GM21717 (cell line): Measurements from ENCODE around the gene KCNJ6.
"Not testable (repeated sequence)": the region's sequence is repeated elsewhere in the genome, so short reads cannot be mapped to it uniquely, and the experiment has no call there.

ENCODE experiments used
- ATAC-seq: cut with Tn5 transposase; IDR thresholded peaks from one replicate; pipeline ENCODE4 v1.9.1; 2021; ENCODE audit warnings: mild to moderate bottlenecking, moderate library complexity; ENCODE audit not compliant: unreplicated experiment

The KCNJ6 gene

GRCh38 chr21:37622755-37623154, 293.5 kb downstream of the KCNJ6 start:
- ATAC-seq = no peak

- ATAC-seq = no peak
These were observed 295.9 kb downstream of the KCNJ6 start for GRCh38 chr21:37620401-37620800.

GRCh38 chr21:37619464-37619974, 296.7 kb downstream of the KCNJ6 start:
- no peak for ATAC-seq

- ATAC-seq = no peak
These were observed 298.2 kb downstream of the KCNJ6 start for GRCh38 chr21:37618081-37618480.

GRCh38 chr21:37615962-37616361, 300.3 kb downstream of the KCNJ6 start:
- no peak for ATAC-seq

GRCh38 chr21:37614351-37614875, 301.8 kb downstream of the KCNJ6 start:
- ATAC-seq = no peak

GRCh38 chr21:37607081-37607480, 309.2 kb downstream of the KCNJ6 start:
- no peak for ATAC-seq

GRCh38 chr21:37606549-37606948, 309.7 kb downstream of the KCNJ6 start:
- no peak for ATAC-seq

- no peak for ATAC-seq
These were observed 311.3 kb downstream of the KCNJ6 start for GRCh38 chr21:37605006-37605405.

- ATAC-seq = no peak
These were observed 313.1 kb downstream of the KCNJ6 start for GRCh38 chr21:37603129-37603528.

GRCh38 chr21:37601915-37602314, 314.3 kb downstream of the KCNJ6 start:
- ATAC-seq = no peak

GRCh38 chr21:37601027-37601426, 315.2 kb downstream of the KCNJ6 start:
- ATAC-seq = no peak

- ATAC-seq = no peak
These were observed 320.3 kb downstream of the KCNJ6 start for GRCh38 chr21:37595944-37596343.

- ATAC-seq = no peak
These were observed 321.7 kb downstream of the KCNJ6 start for GRCh38 chr21:37594472-37594951.

GRCh38 chr21:37593740-37594471, 322.4 kb downstream of the KCNJ6 start:
- ATAC-seq = no peak

- ATAC-seq = no peak
These were observed 323.2 kb downstream of the KCNJ6 start for GRCh38 chr21:37593015-37593414.

GRCh38 chr21:37592496-37592895, 323.8 kb downstream of the KCNJ6 start:
- ATAC-seq = no peak

- not testable (repeated sequence) for ATAC-seq
These were observed 324.3 kb downstream of the KCNJ6 start for GRCh38 chr21:37591994-37592393.

- not testable (repeated sequence) for ATAC-seq
These were observed 325.4 kb downstream of the KCNJ6 start for GRCh38 chr21:37590836-37591235.

GRCh38 chr21:37588644-37589043, 327.6 kb downstream of the KCNJ6 start:
- ATAC-seq = not testable (repeated sequence)

GRCh38 chr21:37587635-37588177, 328.6 kb downstream of the KCNJ6 start:
- ATAC-seq = no peak

GRCh38 chr21:37587203-37587602, 329.1 kb downstream of the KCNJ6 start:
- ATAC-seq = no peak
